Measurements from ENCODE around the gene DUS1L.
A peak's percentile ranks its signal among the peaks of the same experiment; 100 is the strongest.

Gene DUS1L

GRCh38 chr17:82065638-82066303 lies at the start of gene DUS1L:
DUS1L (minus strand) TSS chr17:82065804; CDS start chr17:82065059, 745 bp downstream.
- peak; percentile 38 to 39 for DNase-seq (ENCODE audit: low read depth in 2 of 2)

DNA sequence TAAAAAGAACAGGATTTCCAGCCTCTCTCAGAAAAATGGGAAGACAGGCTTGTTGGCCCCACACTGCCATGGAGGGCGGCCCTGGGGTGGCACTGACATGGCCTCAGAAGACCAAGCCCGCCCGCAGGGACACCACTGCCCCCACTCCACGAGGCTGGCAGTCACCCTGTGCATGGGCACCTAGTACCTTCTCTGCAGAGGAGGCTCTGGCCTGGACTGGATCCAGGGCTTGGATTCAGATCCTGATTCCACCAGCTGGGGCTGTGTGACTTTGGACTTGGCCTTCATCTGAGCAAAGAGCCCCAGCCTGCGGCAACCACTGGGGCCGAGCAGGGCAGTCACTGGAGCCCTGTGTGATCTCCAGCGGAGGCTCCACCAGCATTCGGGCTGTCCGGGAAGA lies 49.3 kb upstream of the DUS1L start:
- DNase-seq (ENCODE audit: low read depth in 2 of 2): no peak

DNA sequence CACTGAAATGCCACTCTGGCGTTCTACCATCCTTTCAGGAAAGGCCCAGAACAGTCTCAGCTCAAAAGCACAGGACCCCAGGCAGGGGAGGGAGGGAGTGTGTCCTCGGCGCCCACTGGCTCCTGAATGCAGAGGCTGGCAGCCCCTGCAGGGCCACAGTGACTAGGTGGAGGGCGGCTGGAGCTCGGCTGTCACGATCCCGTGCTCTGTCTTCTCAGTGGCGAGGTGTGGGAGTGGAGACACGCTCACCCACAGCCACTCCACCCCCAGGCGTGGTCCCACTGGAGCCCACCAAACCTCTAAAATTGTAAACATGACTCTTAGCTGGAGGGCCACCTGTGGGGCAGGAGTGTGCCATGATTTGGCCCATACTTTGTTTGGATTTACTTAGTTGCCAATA lies 48.8 kb upstream of the DUS1L start:
- DNase-seq (ENCODE audit: low read depth in 2 of 2): no peak

GRCh38 chr17:82113941-82114340 lies 48.3 kb upstream of the DUS1L start:
- no peak for DNase-seq (ENCODE audit: low read depth in 2 of 2)

DNA sequence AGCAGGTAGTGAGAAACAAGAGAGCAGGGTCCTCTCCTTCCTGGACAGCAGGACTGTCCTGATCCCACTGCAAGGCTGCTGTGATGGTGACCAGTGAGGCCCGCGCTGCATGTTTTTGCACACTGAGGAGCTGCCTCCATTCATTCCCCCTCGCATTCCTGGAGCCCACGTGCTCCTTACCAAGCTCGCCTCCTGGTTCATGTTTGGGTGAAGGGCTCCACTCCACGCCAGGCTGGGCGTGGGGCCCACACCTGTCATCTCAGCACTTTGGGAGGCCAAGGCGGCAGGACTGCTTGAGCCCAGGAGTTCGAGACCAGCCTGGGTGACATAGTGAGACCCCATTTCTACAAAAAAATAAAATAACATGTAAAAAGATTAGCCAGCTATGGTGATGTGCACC lies 47.8 kb upstream of the DUS1L start:
- DNase-seq (ENCODE audit: low read depth in 2 of 2): no peak

DNA sequence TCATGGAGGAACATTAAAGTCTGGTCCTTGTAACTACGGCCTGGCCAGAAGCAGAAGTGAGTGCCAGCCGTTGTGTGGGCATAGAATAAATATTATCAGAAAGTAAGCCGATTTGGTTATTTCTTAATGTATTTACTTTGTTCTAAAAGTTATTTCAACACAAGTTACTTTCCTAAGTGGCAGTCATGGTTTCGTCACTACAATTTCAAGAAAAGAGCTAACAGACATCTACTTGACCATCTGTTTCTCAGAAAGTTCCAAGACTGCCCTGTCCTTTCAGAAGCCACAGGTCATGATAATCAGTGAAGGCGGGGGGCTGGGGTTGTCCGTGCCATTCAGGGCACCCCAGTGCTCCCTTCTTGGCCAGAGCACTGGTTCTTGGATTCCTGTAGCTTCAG lies 47.3 kb upstream of the DUS1L start:
- no peak for DNase-seq (ENCODE audit: low read depth in 2 of 2)

- no peak for DNase-seq (ENCODE audit: low read depth in 2 of 2)
These were observed 46.7 kb upstream of the DUS1L start for GRCh38 chr17:82112181-82112913.

- DNase-seq (ENCODE audit: low read depth in 2 of 2): no peak
These were observed 44.7 kb upstream of the DUS1L start for GRCh38 chr17:82110298-82110697.

- no peak for DNase-seq (ENCODE audit: low read depth in 2 of 2)
These were observed 43.4 kb upstream of the DUS1L start for GRCh38 chr17:82108961-82109475.

- no peak for DNase-seq (ENCODE audit: low read depth in 2 of 2)
These were observed 42.9 kb upstream of the DUS1L start for GRCh38 chr17:82108496-82108945.

DNA sequence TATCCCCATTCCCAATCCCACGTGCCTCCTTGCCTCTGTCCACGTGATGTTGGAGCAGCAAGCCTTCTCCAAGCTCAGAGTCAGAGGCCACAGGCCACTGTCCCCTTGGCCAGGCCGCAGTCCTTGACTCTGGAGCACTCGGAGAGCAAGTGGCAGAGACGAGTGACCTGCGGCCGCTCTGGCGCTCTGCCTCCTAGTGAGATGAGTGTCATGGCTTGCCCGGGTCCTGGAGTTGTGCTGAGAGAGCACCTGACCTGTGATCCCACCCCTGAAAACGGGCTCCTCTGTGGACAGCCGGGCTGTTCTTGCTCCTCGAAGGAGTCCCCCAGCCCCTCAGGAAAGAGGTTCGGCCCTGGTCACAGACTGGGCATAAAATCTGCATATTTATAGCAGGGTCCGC lies 42.4 kb upstream of the DUS1L start:
- no peak for DNase-seq (ENCODE audit: low read depth in 2 of 2)

DNA sequence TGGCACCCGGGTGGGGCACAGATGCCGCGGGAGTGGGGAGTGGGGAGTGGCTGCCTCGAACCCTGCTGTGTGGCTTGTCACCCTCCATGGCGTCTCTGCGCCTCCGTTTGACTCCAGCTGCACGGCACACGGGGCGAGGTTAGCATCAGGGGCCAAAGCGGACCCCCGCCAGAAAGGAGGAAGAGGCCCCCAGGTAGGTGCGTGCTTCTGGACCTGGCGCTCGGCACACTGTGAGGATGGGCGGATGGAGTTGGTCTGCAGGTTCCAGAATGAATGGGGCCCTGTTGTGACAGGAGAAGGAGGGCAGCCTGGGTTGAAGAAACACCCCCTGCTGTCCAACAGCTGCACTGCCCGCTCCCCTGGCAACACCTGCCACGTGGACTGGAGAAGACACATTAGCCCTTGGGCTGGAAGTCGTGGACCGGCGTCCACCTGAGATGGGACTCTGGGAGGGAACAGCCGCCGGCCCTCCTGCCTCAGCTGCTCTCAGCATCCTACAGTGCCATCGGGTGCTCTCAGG lies 41.8 kb upstream of the DUS1L start:
- no peak for DNase-seq (ENCODE audit: low read depth in 2 of 2)

GRCh38 chr17:82106688-82107305 lies 41.2 kb upstream of the DUS1L start:
- DNase-seq (ENCODE audit: low read depth in 2 of 2): no peak

GRCh38 chr17:82105882-82106687 lies 40.5 kb upstream of the DUS1L start:
- peak; percentile 9 to 34 for DNase-seq (ENCODE audit: low read depth in 2 of 2)

GRCh38 chr17:82105417-82105881 lies 39.8 kb upstream of the DUS1L start:
- DNase-seq (ENCODE audit: low read depth in 2 of 2): no peak

DNA sequence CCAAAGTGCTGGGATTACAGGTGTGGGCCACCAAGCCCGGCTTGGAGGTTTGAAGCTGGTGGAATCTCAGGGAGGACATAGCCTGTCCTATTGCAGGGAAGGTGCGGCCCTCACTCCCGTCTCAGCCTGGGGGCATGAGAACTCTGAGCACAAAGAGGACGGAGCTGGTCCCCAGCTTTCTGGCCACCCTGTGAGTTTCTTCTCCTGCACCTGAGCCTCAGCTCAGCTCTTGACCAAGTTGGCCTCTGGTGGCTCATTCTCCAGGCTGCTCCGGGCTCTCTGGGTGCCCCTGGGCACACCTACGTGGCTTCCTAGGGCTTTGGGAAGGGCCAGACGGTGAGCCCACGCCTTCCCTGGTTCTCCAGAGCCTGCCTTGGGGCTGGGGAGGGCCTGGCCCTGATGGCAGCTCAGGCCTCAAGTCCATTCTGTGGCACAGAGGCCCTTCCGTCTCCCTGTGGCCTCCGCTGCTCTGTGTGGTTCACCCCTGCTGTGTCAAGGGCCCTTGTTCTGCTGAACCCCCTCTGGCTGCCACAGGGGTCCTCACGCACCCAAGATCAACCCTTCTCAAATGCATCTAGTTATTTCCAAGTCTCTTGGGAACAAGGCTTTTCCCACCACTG lies 39.3 kb upstream of the DUS1L start:
- no peak for DNase-seq (ENCODE audit: low read depth in 2 of 2)

DNA sequence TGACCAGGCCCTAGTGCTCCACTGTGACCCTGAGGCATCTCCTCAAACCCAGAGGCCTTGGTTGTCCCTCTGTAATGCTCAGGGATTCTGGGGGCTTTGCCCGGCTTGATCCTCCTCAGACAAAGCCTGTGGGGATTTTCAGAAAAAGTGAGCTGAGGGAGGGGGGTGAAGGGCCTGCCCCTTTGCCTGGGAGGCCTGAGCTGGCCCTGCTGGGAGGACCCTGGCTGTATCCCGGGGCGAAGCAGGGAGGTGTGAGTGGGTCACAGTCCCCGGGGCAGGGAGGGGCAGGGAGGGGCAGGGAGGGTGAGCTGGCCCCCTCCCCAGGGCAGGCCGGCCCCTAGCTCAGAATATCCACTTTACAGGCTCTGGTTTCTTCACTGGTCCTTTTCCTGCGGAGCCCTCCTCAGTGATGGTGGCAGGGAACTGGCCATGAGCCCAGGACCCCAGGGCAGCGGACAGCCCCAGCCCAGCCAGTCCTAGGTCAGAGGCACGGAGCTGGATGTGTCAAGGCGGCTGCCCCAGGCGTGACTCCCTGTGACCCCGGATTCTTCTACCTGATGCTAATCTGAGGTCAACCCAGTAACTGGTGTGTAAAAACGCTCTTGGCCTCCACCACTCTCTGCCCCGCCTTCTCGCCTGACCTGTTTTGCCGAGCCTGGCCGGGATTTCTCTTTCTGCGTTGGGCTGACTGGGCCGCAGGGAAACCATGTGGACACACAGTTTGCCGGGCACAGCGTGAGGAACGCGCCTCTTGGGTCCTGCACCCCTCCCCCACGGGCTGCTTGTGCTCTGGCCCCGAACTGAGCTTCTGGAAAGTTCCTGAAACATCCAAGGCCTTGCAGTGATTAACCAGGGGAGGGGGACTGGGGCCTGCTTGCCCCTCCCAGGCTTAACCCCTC lies 38.2 kb upstream of the DUS1L start:
- DNase-seq (ENCODE audit: low read depth in 2 of 2): no peak

GRCh38 chr17:82101767-82102679 lies 36.4 kb upstream of the DUS1L start:
- no peak for DNase-seq (ENCODE audit: low read depth in 2 of 2)

GRCh38 chr17:82101301-82101715 lies 35.7 kb upstream of the DUS1L start:
- no peak for DNase-seq (ENCODE audit: low read depth in 2 of 2)
